IPS-NIHi11 (cell line): ENCODE measurements around the gene SMTN.

ENCODE experiments used
- DNase-seq: peaks from one replicate; pipeline ENCODE4 v3.0.0; 2012; ENCODE audit warnings: mixed read lengths, low spot score

Gene SMTN

DNA sequence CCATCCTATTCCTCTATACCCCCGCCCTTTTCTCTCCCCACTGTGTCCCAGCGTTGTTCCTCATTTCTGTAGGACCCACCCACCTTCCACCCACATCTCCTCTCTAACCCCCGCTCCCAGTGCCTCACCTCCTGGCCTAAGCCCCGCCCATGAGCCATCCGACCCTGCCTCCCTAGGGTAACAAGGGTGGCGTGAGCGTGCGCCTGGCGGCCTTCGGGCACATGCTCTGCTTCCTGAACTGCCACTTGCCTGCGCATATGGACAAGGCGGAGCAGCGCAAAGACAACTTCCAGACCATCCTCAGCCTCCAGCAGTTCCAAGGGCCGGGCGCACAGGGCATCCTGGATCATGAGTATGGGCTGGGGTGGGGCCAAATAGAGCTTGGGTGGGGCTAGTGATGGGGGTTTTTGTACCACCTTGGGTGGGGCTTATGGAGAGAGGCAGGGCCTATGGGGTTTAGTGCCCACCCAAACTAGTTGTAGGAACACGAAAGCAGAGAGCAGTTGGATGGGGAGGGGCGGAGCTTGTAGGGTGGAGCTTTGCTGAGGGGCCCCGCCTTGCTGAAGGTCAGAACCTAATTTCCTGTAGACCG is 46.2 kb downstream of the SMTN start:
- peak; percentile 50 for DNase-seq

DNA sequence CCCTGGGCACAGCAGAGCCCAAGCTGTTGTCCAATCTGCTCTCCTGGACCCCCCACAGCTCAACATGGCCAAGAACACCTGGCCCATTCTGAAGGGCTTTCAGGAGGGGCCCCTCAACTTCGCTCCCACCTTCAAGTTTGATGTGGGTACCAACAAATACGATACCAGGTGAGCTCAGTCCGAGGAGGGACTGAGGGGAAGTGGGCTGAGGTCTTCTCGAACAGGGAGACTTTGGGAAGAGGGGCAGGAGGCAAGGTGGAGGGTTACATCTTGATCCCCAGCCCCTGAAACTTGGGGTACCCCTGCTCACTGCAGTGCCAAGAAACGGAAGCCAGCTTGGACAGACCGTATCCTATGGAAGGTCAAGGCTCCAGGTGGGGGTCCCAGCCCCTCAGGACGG is 47.0 kb downstream of the SMTN start:
- DNase-seq, result no peak

DNA sequence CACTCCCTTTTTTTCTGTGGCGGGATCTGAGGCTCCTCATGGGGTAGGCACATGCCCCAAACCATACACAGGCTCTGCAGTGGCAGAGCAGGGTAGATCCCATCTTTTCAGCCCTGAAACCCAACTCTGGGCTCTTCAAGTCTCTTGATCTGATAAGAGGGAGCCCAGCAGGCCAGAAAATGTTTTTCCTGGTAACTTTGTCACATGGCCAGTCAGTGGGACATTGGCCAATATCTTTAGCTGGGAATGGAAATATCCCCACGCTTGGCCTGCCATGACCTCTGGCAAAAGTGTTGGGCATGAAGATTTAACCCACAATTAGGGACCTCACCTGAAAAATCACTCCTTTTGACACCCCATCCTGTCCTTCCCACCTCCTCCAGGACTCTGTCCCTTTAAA is 49.8 kb downstream of the SMTN start:
- DNase-seq, result no peak

DNA sequence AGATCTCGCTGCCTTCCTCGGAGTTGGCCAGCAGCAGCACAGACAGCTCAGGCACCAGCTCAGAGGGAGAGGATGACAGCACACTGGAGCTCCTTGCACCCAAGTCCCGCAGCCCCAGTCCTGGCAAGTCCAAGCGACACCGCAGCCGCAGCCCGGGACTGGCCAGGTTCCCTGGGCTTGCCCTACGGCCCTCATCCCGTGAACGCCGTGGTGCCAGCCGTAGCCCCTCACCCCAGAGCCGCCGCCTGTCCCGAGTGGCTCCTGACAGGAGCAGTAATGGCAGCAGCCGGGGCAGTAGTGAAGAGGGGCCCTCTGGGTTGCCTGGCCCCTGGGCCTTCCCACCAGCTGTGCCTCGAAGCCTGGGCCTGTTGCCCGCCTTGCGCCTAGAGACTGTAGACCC is 52.8 kb downstream of the SMTN start:
- DNase-seq, result no peak

DNA sequence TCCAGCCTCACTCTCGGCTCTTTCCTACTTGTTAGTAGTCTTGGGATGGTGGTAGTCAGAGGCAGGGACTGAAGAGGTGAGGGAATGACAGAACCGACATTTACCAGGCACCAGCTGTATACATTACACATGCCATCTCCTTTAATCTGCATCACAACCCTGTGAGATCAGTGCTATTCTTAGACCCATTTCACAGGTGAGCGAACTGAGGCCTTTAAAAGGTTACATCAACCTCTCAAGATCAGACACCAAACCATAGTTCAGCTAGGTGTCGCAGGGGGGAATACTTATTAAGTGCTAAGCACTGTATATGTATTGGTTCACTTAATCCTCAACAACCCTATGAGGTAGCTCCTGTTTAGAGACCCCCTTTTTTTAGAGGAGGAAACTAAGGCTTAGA is 53.6 kb downstream of the SMTN start:
- no peak for DNase-seq

DNA sequence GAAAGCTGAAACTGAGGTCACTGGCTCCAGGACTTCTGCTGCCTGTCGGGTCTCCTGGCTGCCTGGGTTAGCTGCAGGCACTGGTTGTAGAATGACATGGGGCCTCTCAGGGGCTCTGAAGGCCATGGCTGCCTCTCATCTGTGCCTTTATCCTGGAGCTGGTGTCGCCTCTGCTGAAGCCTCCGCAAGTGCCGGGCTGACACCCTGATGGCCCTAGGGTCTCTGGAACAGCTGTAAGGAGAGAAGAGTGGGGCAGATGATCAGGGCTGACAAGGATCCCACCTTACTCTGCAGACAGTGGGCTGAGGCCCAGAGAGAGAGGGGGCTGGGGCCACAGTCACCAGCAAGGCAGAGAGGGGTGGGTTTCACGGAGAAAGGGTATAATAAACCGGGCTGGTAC is 54.6 kb downstream of the SMTN start:
- no peak for DNase-seq

DNA sequence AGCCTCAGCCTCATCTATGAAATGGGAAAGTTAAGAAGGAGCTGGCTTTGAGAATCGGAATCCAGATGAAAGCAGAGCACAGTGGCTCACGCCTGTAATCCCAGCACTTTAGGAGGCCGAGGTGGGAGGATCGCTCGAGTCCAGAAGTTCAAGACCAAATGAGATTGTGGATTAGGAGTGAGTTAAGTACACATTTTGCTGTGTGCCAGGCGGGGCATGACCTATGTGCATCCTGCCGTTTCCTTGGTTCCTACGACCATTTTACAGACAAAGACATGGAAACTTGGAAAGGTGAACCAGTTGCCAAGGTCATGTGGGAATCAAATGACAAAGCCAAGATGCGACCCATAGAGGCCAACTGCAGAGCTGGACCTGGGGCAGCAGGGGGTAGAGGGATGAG is 55.0 kb downstream of the SMTN start:
- no peak for DNase-seq

DNA sequence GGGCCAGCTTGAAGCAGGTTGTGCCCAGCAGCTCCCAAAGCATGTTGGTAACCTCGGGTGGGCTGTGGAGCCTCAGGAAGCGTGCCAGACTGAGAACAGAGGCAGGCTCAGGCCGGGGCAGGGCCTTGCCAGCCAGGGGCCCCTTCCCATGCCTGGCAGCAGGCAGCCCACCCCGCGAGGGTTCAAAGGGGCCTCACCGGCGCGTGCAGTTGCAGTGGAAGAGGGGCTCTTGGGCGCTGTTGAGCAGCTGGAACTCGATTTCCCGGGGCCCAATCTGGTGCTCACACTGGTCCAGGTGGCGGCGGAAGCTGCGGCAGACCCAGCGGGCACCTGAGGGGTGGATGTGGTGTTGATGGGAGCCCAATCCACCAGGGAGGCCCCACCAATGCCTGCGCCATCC is 55.6 kb downstream of the SMTN start:
- no peak for DNase-seq

DNA sequence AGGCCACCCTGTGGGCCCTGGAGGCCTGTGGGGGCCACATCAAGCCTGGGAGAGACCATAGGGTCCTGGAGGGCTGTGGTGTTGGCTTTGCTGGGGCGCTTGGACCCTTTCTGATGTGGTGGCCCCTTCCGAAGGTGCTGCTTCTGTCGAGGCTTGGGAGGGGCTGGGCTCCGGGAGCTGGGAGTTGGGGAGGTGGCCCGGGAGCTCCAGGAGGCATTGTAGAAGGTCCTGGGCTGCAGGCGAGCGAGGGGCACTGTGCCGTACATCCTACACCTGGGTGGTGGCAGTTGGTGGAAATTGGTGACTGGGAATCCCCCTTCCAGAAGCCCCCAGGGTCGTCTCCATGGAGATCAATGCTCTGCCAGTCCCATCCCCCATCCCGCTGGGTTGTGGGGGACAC is 56.6 kb downstream of the SMTN start:
- DNase-seq, result no peak

DNA sequence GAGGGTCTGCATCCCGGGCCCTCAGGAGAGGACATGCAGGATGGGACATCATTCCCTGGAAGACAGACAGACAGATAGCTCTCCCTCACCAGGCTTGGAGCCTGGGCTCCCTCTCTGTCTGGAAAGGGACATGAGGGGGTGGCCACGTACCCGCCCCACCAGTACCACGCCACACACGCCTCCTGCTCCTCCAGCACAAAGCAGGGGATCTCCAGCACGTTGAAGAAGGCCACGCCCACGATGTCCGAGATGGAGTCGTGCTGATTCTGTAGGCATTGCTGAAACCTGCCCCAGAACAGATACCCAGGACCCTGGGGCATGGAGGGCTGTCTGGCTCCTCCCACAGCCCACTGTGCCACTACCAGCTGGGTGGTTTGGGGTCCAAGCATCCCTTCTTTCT is 57.0 kb downstream of the SMTN start:
- DNase-seq, result no peak

DNA sequence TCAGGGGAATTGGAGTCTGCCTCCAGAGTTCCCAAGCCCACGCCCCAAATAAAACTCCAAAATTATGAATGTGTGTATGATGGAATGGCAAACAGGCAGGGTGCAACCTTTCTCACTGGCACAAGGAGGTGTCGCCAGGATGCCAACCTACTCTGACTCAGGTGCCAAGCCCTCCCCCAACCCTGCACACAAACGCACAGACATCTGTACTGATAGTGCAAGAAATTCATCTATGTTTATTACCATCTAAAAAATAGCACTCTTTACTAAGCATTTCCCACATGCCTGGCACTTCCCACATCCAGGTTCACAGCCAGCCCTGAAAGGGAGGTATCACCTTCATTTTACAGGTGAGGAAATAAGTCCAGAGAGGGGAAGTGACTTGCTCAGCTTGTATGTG is 57.9 kb downstream of the SMTN start:
- no peak for DNase-seq

DNA sequence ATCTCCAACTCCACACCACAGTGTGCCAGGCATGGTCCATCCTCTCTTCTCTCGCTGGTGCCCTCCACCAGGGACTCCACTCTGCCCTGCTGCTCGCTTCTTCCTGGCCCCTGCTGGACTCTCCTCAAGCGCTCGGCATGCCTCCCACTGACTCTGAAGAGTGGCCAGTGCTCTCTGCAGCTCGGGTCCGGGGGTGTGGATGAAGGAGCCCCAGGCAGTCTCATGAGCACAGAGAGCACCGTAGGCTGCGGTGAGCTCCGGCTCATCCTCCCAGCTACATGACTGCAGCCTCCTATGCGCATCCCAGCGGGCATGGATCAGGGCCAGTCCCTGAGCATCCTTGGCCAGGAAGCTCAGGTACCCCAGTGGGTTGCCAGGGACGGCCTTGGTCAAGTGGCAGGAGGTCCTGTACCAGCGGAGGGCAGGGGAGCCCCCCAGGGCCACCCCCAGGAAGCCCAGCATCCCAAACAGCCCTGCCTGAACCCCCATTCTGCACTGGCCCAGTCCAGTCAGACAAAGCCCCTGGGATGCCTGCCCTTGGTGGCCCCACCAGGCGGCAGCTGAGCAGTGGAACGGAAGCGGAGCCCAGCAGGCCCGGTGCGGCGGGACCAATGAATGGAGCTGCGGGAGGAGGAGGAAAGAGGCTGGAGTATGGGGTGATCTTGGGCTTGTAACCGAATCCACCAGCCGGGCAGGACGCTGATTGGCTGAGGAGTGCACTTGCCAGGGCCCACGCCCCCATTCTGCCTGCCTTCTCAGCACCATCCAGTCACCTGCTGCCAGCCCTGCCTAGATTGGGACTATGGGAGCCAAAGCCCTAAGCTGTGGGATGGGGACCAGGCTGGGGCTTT is 59.0 kb downstream of the SMTN start, which contains the start of gene PLA2G3:
PLA2G3 (minus strand) TSS at position 643 of the 851 bp plus-strand sequence; CDS start at position 489, 154 bp downstream.
- peak; percentile 100 for DNase-seq

DNA sequence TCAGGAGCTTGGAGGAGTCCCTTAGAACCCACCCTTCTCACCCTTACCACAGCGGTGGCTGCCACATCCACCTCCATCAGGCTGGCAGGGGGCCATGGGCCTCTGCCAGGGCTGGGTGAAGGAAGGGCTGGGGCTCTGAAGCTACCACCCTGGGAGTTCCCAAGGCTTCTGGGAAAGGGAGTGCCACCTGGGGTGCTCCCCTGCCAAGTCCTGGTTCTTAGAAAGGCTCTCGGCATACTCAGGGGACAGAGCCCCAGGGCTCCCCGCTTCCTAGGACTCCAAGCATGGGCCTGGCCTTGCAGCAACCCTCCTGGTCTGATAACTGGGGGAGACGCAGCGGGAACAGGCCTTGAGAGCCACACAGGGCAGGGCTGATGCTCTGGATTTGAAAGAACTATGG is 59.6 kb downstream of the SMTN start:
- no peak for DNase-seq

DNA sequence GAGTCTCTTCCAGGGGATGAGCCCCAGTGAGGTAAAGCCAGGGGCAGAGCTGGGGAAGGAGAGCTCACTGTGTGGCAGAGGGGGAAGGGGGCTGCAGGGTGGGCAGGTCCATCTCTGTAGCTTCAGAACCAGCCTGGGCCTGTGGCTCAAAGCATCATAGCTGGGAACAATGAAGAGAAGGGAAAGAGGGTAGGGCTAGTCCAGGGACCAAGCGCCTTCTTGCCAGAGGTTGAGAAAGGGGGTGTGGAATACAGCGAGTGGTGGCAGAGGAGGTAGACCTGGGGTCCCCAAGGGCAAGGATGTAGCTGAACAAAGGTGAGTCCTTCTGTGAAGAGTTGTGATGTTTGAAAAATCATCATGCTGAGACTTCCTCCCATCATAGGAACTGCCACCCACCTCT is 60.4 kb downstream of the SMTN start:
- DNase-seq, result no peak

DNA sequence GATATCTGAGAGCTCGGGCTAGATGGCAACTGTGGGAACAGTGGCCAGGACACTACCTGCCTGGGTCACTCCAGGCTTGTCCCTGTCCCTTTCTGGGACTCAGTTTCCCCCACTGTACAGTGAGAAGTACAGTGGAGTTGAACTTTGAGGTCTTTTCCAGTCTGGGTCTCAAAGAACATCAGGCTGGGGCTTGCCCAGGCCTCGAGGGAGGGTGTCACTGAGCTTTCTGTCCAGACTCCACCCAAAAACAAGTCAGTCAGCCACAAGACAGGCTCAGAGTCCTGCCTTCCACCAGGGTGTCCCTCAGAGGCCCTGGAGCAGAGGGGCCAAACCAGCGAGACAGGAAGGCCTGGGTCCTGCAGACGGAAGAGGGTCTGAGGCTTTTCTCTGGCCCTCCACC is 61.2 kb downstream of the SMTN start:
- DNase-seq, result no peak

DNA sequence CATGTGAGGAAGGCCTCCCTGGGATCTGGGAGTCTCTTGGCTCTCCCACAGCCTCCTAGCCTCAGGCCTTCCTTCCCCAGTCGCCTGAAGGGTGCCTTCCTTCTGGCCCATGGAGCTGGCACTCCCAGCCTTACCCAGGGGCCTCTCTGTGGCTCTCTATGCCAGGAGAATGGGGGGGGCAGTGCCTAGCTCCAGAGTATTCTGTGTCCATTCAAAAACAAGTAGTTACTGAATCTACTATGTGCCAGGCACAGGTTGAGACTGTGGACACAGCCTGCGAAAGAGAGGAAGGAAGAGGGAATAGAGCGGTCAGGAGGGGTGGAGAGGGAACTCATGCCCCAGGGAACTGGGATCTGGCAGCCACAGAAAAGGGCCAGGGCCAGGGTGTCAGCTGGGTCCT is 61.9 kb downstream of the SMTN start:
- no peak for DNase-seq

DNA sequence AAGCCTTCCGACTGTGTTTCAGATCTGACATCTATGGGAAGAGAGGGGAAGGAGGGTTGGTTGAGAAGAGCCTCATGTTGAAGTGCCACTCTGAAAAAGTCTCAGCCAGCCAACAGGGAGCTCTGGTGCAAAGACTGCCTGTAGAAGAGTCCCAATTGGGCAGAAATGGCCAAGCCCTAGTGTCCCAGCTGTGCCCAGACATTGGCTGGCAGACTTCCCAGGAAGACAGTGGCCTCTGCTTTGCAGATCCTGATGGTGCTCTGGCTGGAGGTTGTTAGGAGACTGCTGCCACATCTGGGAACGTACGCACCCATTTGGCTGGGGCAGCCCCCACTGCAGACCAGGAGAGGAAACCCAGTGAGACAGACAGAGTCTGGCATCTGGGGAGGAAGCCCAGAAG is 62.4 kb downstream of the SMTN start:
- DNase-seq, result no peak

DNA sequence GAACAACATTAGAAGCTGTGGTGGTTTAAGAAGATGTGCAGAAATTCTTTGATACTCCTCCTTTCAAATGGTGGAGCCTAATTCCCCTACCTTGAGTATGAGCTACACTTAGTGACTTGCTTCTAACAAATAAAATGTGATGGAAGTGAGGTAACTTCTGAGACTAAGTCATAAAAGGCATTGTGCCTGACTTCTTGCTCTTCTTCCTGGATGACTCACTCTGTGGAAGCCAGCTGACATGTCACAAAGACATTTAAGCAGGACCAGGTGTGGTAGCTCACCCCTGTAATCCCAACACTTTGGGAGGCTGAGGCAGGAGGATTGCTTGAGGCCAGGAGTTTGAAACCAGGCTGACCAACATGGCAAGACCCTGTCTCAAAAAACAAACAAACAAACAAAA is 63.1 kb downstream of the SMTN start:
- no peak for DNase-seq

DNA sequence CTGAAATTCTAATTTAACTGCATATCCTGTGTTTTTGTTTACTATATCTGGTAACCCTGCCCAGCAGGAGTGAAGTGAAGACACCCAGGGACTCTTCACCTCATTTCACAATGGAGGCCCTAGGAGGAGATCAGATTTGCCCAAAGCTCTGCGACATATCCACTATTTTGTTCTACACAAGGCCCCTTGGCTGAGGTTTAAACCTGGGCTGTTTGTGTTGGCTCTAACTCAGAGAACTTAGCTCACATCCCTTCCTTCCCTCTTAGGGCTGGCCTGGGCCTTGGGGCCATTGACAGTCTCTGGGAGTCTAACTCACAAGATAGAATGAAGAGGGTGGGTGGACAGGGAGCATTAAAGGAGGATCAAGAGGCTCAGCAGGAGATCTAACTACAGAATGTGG is 67.4 kb downstream of the SMTN start:
- no peak for DNase-seq

DNA sequence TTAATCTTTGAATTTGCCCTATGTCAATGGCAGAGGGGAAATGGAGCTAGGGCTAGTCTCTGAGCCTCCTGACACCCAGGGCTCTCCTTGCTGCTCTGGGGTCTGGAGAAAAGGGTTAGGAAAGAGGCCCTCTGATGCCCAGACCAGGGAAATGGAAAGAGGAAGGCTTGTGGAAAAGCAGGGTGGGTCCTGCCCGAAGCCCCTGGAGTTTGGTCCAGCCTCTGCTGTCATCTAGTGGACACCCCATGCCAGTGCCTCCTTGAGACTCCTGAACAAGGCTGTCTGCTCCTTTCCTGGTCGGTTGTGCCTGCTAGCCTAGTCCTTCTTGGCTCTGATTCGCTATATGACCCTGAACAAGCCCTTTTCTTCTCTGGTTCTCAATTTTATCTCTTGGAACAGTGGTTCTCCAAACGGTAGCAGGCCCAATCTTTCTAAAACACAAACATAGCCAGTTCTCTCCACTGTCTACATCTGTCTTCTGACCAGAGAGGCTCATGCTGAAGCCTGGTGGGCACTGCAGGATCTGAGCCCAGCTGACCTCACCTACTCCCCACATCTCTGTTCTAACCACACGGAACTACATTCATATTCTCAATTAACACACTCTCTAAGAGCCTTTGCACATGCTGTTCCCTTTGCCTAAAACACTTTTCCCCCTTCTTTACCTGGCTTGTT is 68.0 kb downstream of the SMTN start:
- DNase-seq, result peak; percentile 90

DNA sequence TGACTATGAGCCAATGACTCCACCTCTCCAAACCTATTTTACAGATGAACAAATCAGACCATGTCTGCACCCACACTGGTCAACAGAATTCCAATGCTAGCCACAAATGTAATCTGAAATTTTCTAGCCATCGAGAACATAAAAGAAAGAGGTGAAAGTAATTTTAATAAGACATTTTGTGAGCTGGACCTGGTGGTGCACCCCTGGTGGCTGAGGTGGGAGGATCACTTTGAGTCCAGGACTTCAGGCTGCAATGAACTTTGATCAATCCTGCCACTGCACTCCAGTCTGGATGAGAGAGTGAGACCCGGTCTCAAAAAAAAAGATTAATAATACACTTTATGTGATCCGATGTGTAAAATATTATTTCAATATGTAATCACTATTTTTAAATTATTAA is 69.5 kb downstream of the SMTN start:
- no peak for DNase-seq

DNA sequence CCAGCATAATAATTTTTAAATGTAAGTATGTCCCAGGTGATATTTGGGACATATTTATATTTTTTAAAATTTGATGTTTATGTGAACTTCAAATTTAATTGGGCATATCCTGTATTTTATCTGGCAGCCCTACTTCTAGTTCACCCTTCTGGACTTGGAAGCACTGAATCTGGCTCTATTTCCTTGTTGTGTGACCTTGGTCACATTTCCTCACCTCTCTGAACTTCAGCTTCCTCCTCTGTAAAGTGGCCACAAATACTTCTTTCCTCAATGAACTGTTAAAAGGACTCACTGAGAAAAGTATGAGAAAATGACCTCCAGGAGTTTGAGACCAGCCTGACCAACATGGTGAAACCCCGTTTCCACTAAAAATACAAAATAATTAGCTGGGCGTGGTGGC is 70.8 kb downstream of the SMTN start:
- DNase-seq, result no peak

DNA sequence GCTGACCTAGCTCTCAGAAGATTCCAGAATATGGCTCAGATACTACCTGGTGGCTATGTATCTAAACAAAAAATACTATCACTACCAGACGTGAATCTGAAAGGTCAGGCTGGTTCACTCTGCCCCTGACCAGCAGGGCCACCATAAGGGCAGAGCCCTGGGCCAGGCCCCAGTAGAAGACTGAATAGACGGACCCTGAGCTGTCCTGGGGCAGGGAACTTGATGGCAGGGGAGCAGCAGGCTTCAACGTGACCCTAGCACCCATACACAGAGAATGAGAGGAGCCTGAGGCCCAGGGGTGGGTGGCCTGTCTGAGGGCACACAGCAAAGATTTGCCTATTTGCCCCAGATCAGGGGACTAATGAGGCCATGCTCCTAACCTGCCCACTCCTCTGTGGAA is 72.2 kb downstream of the SMTN start:
- DNase-seq, result no peak
